M059J (cell line): ENCODE measurements around the gene PSG7. TPM values are rescaled to one million over a fixed set of nuclear protein-coding genes. Genes with fewer than 3 reads are reported as not detected.
A peak's percentile ranks its signal among the peaks of the same experiment; 100 is the strongest.
"Not testable (repeated sequence)": the region's sequence is repeated elsewhere in the genome, so short reads cannot be mapped to it uniquely, and the experiment has no call there.

Experiments used
- DNase-seq: peaks from one replicate; pipeline ENCODE4 v3.0.0-alpha.2; 2012; ENCODE audit warnings: low read depth
- total RNA-seq: library from RNA; depleted of rRNA; stranded (reverse); fragments of >200 nt; shearing (Covaris generic); gene quantifications from 2 replicates; pipeline ENCODE4 v1.2.3, GENCODE V29; 2014

The PSG7 gene
- total RNA-seq, 1 experiment from 2014 or later, result 1.1 TPM

DNA sequence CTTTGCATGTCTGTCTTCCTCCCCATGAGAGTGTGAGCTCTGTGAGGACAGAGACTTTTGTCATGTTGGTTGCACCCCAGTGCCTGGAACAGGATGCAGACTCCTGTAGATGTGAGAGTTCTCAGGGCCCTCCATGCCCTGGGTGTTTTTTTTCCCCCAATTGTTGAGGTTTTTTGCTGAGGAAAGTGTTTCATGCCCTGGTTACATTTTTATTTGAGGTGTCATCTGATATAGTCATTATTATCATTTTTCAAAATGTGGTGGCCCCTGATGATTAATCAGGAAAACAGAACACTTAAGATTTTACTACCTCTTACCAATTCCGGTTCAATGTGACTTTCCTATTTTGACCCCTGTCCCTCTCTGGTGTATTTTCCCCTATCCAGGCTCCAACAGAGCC, 20.1 kb downstream of the PSG7 start:
- DNase-seq, result not testable (repeated sequence)

DNA sequence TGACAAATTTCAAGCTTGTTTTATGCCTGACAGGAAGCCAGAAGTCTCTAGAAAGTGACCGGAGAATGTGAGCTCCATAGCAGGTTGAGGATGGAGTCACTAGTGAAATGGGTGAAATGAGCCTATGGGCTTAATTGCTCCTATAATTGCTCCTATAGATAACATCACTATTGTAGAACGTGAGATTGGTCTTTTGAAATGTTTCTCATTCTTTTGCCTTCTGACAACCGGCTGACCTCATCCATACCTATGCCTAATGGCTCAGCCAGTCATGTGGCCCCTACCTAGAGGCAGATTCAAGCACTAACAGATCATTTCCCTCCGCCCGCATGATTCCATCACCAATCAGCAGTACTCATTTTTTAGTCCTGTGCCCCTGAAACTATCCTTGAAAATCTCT, 23.5 kb downstream of the PSG7 start:
- DNase-seq, result not testable (repeated sequence)

DNA sequence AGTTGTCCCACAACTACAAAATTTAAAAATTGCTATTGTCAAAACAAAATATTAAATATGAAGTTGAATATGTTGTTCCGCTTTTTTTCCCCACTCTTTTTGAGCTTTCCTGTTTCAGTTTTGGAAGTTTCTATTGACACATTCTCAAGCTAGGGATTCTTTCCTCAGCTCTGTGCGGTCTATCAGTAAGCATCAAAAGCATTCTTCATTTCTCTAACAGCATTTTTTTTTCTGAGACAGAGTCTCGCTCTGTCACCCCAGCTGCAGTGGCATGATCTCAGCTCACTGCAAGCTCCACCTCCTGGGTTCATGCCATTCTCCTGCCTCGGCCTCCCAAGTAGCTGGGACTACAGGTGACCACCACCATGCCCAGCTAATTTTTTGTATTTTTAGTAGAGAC, 24.1 kb downstream of the PSG7 start:
- not testable (repeated sequence) for DNase-seq

DNA sequence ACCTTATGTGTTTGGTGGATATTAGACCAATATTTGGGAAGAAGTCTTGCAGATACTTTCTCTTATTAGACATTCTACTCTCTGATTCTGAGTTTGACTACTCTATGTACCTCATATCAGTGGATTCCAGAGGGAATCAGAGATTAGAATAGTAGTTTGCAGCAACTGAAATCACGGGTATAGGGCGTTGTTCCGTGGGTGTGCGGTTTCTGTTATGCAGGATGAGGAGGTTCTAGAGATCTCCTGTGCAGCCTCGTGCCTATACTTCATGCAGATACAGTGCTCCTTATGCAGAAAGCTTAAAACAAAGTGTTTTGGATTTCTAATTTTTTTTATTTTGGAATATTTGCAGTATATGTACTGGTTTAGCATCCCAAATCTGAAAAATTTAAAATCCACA, 25.3 kb downstream of the PSG7 start:
- not testable (repeated sequence) for DNase-seq

DNA sequence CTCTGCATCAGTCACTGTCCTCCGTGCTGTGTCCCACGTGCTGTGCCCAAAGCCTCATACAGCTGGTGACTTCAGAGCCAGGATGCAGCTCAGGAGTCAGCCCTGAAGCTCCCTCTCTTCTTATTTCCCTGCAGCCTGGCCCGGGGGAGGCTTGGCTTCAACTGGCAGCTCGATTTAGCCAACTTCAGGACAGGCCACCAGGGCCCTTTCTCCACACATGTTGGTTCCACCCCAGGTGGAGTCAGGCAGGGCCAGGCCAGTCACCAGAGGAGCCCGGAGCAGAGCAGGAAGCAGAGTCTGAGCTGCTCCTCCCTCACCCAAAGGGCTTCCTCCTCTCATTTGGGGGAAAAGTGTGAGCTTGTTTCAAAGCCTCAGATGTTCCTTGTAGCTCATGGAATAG, 30.8 kb downstream of the PSG7 start:
- not testable (repeated sequence) for DNase-seq

DNA sequence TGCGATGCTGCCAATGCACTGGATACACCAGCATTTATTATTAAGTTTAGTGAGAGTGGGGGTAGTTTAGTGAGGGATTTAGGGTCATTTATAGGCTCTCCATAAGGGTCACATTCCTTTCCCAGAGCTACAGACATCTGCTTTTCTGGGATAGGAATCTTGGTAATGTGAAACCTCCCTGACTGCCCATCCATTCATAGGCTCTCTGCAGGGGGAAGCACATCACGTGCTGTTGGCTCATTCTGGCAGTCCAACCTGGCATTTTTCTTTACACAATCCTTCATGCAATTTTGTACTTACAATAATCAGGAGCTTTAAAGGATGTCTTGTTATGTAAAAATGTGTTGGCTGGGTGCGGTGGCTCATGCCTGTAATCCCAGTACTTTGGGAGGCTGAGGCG, 36.4 kb downstream of the PSG7 start:
- DNase-seq, result not testable (repeated sequence)

DNA sequence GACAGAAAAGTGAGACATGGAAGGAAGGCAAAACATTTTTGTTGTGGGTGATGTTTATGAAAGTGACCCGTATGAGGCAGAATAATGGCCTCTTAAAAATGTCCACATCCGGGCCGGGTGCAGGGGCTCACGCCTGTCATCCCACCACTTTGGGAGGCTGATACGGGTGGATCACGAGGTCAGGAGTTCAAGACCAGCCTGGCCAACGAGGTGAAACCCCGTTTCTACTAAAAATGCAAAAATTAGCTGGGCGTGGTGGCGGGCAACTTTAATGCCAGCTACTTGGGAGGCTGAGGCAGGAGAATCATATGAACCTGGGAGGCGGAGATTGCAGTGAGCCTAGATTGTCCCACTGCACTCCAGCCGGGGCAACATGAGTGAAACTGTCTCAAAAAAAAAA, 37.3 kb downstream of the PSG7 start:
- peak; percentile 28 for DNase-seq

DNA sequence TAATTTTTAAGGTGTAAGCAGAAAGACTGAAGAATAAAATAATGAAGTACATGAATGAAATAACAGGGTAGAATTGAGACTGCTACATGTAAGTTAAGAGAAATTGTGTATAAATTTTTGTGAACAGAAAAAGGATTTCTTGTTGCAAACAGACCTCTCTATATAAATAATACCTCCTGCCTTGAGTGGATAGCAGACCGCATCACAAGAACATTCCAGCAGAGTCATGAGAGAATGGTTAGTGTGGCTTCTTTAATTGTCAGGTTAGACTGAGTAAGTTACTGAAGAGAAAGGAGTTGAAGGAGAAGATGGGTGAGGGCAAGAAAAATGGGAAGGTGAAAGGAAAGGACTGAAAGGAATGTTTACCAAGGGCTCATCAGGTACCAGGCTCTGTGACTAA, 37.9 kb downstream of the PSG7 start:
- DNase-seq, result peak; percentile 54

DNA sequence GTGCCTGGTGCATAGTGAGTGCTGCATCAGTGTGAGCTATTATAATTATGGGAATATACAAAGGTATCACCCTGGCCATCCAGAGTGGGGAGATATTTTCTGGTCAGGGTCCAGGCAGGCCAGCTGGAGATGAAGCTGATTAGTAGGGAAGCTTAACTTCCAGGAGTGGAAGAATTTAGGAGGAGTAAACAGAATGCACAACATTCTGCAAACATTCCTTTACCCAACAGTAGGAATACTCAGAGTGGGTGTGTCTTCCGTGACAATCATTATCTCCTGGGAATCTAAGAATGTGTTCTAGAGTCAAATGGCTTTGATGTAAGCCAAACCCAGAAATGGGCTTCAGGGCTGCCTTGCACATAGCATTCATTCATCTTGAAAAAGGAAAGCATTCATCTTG, 38.4 kb downstream of the PSG7 start:
- peak; percentile 60 for DNase-seq

DNA sequence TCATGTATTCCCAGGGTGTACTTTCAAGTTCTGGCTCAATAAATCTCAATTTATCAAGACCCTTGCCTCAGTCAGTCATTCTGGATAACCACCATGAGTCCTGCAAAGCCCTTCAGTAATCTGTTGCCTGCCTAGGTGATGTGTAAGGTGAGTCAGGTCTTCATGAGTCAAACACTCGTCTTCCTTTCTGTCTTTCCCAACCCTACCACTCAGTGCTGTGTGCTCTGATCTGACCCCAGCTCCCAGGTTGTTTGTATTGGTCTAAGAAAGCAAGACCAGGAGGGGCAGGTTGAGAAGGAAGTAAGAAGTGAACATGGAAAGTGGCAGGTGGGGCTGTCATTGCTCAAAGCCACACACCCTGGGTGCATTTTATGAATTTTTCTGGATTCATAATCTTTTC, 39.3 kb downstream of the PSG7 start:
- DNase-seq, result peak; percentile 67

DNA sequence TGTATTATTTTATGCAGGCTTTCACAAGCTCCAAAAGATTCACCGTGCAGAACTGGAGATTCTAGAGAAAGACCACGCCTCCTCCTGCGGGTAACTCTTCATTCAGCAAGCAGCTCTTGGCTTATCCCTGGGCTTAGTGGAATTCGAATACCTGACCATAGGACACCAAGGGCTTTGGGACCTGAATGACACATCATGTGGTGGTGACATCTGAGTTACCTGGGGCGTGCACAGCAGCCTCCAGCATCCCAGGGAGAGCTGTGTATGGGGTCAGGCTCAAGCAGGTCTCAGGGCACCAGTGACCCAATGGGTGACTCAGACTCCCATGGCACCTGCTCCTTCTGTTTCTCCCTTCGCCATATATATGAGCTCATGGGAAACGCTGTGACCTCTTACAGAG, 46.6 kb downstream of the PSG7 start:
- not testable (repeated sequence) for DNase-seq

DNA sequence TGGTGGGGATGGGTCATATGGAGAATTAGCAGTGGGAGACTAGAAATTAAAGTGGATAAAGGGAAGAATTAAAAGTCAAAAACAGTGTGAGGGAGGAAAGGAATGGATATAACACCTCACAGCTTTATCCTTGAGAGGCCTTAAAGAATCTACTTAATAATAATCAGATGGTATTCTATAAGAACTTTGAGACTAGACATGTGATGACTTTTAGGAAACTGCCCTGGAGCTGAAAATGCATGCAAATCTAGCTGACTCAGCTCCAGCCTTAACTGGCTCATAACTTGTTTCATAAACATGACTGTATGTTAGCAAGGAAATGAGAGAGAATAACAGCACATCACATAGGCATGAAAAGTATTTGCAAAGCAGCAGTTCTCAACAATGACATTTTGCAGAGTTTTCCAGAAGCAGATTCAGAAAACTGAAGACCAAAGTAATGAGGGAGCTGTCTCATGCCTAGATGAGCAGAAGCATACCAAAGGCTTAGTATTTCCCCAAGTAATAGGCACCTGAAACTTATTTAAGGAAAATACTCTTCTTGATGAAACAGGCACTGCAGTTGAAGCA, 49.0 kb downstream of the PSG7 start:
- not testable (repeated sequence) for DNase-seq

DNA sequence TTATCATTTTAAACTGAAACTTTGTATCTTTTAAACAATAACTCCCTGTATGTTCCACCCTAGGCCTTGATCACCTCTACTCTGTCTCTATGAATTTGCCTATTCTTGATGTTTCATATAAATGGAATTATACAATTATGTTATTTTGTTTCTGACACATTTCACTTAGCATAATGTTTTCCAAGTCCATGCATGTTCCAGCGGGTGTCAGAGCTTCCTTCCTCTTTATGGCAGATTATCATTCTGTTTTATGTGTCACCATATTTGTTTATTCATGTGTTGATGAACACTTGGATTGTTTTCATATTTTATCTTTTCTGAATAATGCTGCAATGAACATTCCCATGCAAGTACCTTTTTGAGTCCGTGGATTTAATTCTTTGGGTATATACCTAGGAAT, 54.3 kb downstream of the PSG7 start:
- DNase-seq, result not testable (repeated sequence)

DNA sequence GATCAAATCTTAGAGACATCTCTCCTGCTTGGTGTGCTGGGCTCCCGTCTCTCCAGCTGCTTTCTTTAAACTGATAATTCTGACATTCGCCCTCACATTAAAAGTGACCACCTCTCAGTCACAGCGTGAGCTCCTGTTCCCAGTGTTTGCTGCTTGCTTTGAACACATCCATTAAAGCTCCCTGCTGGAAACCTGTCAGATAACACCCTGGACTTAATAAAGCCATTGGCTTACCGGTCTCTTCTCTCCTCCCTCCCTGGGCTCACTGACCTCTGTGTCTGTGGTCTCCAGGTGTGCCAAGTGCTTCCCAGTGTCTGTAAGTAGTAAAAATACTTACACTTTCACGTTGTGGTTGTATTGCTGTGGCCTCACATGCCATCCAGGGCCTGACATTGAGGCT, 55.0 kb downstream of the PSG7 start:
- DNase-seq, result not testable (repeated sequence)

DNA sequence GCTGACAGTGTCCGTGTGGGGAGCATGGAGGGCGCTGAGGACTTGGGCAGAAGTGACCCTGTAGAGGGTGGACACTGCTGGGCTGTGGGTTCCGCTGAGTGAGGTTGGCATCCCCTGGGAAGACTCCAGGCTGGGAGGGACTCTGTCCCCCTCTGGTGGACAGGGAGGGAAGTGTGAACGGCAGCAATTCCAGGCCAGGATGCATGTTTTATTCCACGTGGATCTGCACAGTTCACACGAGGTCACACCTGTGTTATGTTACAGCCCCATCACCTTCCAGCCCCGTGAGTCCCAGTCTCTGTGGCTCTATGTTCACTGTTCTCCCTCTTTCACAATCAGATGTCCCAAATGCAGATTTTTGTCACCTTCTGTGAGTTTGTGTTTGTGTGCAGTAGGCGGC, 55.7 kb downstream of the PSG7 start:
- peak; percentile 27 for DNase-seq

DNA sequence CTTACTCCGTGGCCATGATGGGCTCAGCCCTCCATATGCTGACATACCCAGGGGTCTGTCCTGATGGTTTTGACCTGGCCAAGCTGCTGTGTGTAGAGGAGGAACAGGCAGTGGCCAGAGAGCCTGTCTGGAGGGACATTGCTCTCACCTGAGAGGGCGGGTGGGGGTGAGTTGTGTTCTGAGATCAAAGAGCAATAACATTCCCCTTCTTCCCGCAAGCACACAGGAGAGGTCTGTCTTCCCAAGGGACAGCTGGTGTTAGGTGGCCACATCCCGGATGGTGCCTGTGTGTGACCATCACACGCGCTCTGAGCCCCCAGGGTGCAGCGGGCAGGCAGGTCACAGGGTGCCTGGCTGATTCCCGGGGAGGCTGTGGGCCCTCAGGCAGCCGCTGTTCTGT, 56.4 kb downstream of the PSG7 start:
- not testable (repeated sequence) for DNase-seq

DNA sequence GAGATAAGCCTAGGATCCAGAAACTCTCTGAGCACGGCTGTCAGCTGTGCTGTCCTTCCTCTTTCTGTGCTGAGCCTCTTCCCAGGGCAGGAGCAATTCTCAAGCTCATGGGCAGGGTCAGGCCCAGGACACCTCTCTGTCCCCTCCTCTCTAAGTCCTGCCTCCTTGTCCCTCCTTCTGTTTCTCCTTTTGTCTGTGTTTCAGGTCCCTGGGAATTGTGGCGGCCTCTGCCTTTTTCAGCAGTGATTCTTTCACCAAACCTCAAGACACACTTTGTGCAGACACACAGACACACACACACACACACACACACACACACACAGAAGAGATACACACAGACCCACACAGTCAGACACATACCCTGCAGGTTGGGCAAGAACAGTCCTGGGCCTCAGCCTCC, 57.4 kb downstream of the PSG7 start, which contains the start of gene PSG1:
PSG1 (minus strand) TSS at position 101 of the 400 bp plus-strand sequence. CDS start 132 bp downstream, outside the sequence.
- no peak for DNase-seq

DNA sequence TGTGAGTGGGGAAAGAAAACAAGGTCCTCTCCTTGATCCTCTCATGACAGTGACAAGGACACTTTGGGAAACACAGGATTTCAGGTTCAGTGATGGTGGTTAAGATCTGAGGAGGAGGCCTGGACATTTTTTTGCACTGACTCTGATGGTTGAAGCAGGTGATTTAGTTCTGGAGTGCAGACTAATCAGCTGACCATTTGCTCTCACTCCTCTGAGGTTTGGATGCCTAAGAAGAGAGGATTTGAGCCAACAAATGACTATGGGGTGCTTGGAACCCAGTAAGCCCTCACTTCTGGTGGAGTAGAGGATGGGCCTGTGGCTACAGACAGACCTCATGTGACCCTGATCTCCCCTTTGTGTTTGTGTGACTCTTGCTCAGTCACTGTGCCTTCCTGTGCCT, 60.4 kb downstream of the PSG7 start:
- DNase-seq, result peak; percentile 90

DNA sequence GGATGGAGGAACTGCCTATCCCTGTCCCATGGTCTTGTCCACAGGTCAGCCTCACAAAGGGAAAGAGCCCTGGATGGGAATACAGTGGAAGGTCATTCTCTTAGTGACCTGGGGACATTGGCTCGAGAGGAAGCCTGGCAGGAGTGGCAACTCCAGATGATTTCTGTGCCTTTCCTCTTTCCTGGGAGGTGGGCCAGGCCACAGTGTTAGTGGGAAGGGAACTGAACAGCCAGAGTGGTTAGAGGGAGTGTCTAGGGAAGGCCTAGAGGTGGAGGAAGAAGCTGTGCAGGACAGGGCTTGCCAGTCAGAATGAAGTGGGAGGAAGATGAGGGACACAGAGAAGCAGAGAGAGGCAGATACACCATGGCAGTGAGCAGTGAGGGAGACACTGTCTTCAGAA, 61.1 kb downstream of the PSG7 start:
- peak; percentile 87 for DNase-seq

DNA sequence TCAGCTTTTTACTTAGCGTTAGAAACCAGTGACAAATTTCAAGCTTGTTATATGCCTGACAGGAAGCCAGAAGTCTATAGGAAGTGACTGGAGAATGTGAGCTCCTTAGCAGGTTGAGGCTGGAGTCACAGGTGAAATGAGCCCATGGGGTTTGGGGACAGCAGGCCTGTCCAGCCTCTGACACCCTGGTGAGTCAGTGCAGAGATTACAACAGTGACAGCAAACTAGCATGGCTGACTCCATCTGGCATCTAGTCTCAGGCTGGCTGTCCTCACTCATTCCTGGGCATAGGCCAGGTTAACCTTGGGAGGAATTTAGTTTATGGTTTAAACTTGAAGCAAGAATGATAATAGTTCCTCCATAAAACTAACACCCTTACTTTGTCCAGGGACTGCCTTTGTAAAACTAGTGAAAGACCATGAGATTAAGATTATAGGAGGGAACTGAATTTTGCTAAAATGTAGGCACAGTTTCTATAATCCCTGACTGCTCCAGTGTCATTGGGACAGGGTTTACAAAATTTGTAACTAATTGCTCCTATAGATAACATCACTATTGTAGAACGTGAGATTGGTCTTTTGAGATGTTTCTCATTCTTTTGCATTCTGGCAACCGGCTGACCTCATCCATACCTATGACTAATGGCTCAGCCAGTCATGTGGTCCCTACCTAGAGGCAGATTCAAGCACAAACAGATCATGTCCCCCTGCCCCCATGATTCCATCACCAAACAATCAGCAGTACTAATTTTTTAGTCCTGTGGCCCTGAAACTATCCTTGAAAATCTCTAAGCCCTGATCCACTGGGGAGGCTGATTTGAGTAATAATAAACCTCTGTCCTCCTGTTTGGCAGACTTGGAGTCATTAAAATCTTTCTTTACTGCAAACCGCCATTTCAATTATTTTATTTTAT, 61.9 kb downstream of the PSG7 start:
- peak; percentile 90 for DNase-seq

DNA sequence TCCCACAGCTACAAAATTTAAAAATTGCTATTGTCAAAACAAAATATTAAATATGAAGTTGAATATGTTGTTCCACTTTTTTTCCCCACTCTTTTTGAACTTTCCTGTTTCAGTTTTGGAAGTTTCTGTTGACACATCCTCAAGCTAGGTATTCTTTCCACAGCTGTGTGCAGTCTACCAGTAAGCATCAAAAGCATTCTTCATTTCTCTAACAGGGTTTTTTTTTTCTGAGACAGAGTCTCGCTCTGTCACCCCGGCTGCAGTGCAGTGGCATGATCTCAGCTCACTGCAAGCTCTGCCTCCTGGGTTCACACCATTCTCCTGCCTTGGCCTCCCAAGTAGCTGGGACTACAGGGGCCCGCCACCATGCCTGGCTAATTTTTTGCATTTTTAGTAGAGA, 62.9 kb downstream of the PSG7 start:
- DNase-seq, result not testable (repeated sequence)
